A549 (cell line): Measurements from ENCODE around the gene SETD7. TPM values are rescaled to one million over a fixed set of nuclear protein-coding genes. Genes with fewer than 3 reads are reported as not detected.

ENCODE experiments used
- ATAC-seq, 2 experiments: fragments of 200-7000 bp in 1 of 2; fragments of >200 bp in 1 of 2; cut with Nextera tagmentation in 1 of 2; cut with Tn5 transposase in 1 of 2; 3 replicates each; pipeline versions ENCODE4 v1.8.0 to v1.9.1; 2018 to 2020; ENCODE audit warnings: mild to moderate bottlenecking in 1 of 2, moderate library complexity in 1 of 2
- CTCF ChIA-PET: fragments of 300-600 bp; sonication (Branson Sonifier 250); formaldehyde crosslinking; extraction: SDS; loops from one replicate; lab custom pipeline; 2021; ENCODE audit warnings: antibody characterized with exemption, inconsistent platforms; lab: Yijun Ruan, JAX
- POLR2A ChIA-PET: fragments of 350-600 bp; formaldehyde crosslinking; extraction: SDS; loops from one replicate; lab custom pipeline; 2021; ENCODE audit warnings: antibody characterized with exemption, inconsistent platforms; lab: Yijun Ruan, JAX
- DNase-seq, 2 experiments: peaks; one replicate each; pipeline versions ENCODE4 v3.0.0 to v3.0.0-alpha.2; 2011 to 2016; ENCODE audit warnings: low read depth in 1 of 2, low spot score in 1 of 2
- FAIRE-seq: peaks from 2 replicates; lab custom pipeline; 2011; peaks lifted over from hg19 to GRCh38; lab: Jason Lieb, UNC
- H3K27ac ChIP-seq, 2 experiments: fragments of >200 bp; sonication (Bioruptor Twin); formaldehyde crosslinking; 3 replicates each; pipeline ENCODE4 v1.5.1; 2016 to 2017
- H3K4me1 ChIP-seq: fragments of >200 bp; sonication (Bioruptor Twin); formaldehyde crosslinking; 3 replicates; pipeline ENCODE4 v1.6.1; 2016
- H3K4me2 ChIP-seq: fragments of >200 bp; sonication (Bioruptor Twin); formaldehyde crosslinking; 3 replicates; pipeline ENCODE4 v1.6.1; 2016
- H3K4me3 ChIP-seq: fragments of >200 bp; sonication (Bioruptor Twin); formaldehyde crosslinking; 3 replicates; pipeline ENCODE4 v1.5.1; 2016
- H3K9me3 ChIP-seq: fragments of >200 bp; sonication (Bioruptor Twin); formaldehyde crosslinking; 3 replicates; pipeline ENCODE4 v1.6.1; 2016
- CHD2 ChIP-seq: fragments of 150-350 bp; IDR thresholded peaks from 2 replicates; pipeline ENCODE4 v1.6.1; 2014; ENCODE audit warnings: low read length; ENCODE audit not compliant: partially characterized antibody
- CHD4 ChIP-seq: fragments of 200-600 bp; sonication (generic); IDR thresholded peaks from 2 replicates; pipeline ENCODE4 v1.6.1; 2016; ENCODE audit warnings: antibody characterized with exemption, mild to moderate bottlenecking, borderline replicate concordance
- E2F6 ChIP-seq: IDR thresholded peaks from 2 replicates; pipeline ENCODE4 v1.6.1; 2012; ENCODE audit warnings: low read depth, borderline replicate concordance
- ESRRA ChIP-seq: fragments of 150-350 bp; IDR thresholded peaks from 2 replicates; pipeline ENCODE4 v1.6.1; 2014; ENCODE audit warnings: mild to moderate bottlenecking, low read length, borderline replicate concordance
- GATA3 ChIP-seq: IDR thresholded peaks from 2 replicates; pipeline ENCODE4 v1.6.1; 2012; ENCODE audit warnings: borderline replicate concordance
- HEYL ChIP-seq: fragments of 250-450 bp; sonication (Bioruptor Pico); IDR thresholded peaks from 2 replicates; pipeline ENCODE4 v1.8.0; 2021; ENCODE audit warnings: mild to moderate bottlenecking, moderate library complexity
- HMGXB4 ChIP-seq: fragments of 250-450 bp; sonication (Bioruptor Pico); IDR thresholded peaks from 2 replicates; pipeline ENCODE4 v1.5.0; 2021; ENCODE audit warnings: mild to moderate bottlenecking, moderate library complexity, borderline replicate concordance
- HOXA7 ChIP-seq: fragments of 250-450 bp; sonication (Bioruptor Pico); IDR thresholded peaks from 2 replicates; pipeline ENCODE4 v1.5.0; 2020; ENCODE audit warnings: mild to moderate bottlenecking, moderate library complexity
- HOXB5 ChIP-seq: fragments of 250-450 bp; sonication (Bioruptor Pico); IDR thresholded peaks from 2 replicates; pipeline ENCODE4 v1.5.0; 2020; ENCODE audit warnings: mild to moderate bottlenecking, moderate library complexity
- JUN ChIP-seq, 2 experiments: fragments of >200 bp; sonication (Bioruptor Twin); formaldehyde crosslinking; IDR thresholded peaks; 2 replicates in 1 of 2; 3 replicates in 1 of 2; pipeline ENCODE4 v1.6.1; 2016 to 2017
- MAFK ChIP-seq: fragments of 450-650 bp; IDR thresholded peaks from 2 replicates; pipeline ENCODE4 v1.6.1; 2014; ENCODE audit not compliant: partially characterized antibody
- MYC ChIP-seq: IDR thresholded peaks from 2 replicates; pipeline ENCODE4 v1.6.1; 2012; ENCODE audit warnings: mild to moderate bottlenecking, inconsistent platforms, low read length, improper control_type of control experiment, borderline replicate concordance
- NFE2L2 ChIP-seq: fragments of 150-350 bp; conservative IDR thresholded peaks from 2 replicates; pipeline ENCODE4 v1.6.1; 2014; ENCODE audit warnings: low read length
- NPAS2 ChIP-seq: fragments of 250-450 bp; sonication (Bioruptor Pico); IDR thresholded peaks from 2 replicates; pipeline ENCODE4 v1.8.0; 2022; ENCODE audit warnings: mild to moderate bottlenecking, moderate library complexity, borderline replicate concordance
- POLR2A ChIP-seq: IDR thresholded peaks from 2 replicates; pipeline ENCODE4 v1.6.1; 2012; ENCODE audit warnings: mild to moderate bottlenecking, low read length
- POLR2AphosphoS2 ChIP-seq: conservative IDR thresholded peaks from 2 replicates; pipeline ENCODE4 v1.6.1; 2012; ENCODE audit warnings: low read length, improper control_type of control experiment, inconsistent platforms
- RARB ChIP-seq: fragments of 250-450 bp; sonication (Bioruptor Pico); IDR thresholded peaks from 2 replicates; pipeline ENCODE4 v1.8.0; 2021; ENCODE audit warnings: mild to moderate bottlenecking, moderate library complexity
- RCOR1 ChIP-seq: fragments of 150-350 bp; IDR thresholded peaks from 2 replicates; pipeline ENCODE4 v1.6.1; 2014; ENCODE audit warnings: antibody characterized with exemption, low read length, low read depth
- RFX5 ChIP-seq: fragments of 450-650 bp; IDR thresholded peaks from 2 replicates; pipeline ENCODE4 v1.7.1; 2014; ENCODE audit warnings: antibody characterized with exemption, mild to moderate bottlenecking, moderate library complexity
- RNF2 ChIP-seq: fragments of 200-600 bp; sonication (generic); IDR thresholded peaks from 2 replicates; pipeline ENCODE4 v1.6.1; 2016; ENCODE audit warnings: low read depth, mild to moderate bottlenecking, antibody characterized with exemption, moderate library complexity, borderline replicate concordance
- SREBF2 ChIP-seq: fragments of 450-650 bp; IDR thresholded peaks from 2 replicates; pipeline ENCODE4 v1.6.1; 2014; ENCODE audit warnings: mild to moderate bottlenecking, moderate library complexity
- ZC3H11A ChIP-seq: fragments of 450-650 bp; IDR thresholded peaks from 2 replicates; pipeline ENCODE4 v1.6.1; 2014; ENCODE audit warnings: antibody characterized with exemption, mild to moderate bottlenecking
- ZFP36 ChIP-seq: fragments of 450-650 bp; IDR thresholded peaks from 2 replicates; pipeline ENCODE4 v1.6.1; 2014; ENCODE audit warnings: borderline replicate concordance; ENCODE audit not compliant: partially characterized antibody
- WGBS: methylation state at CpG from one replicate; pipeline ENCODE4 v1.1.6; 2017; ENCODE audit errors: missing lambda C conversion rate; 5-methylcytosine and 5-hydroxymethylcytosine counted together
- polyA plus RNA-seq, 4 experiments: library from polyadenylated mRNA; depleted of rRNA in 3 of 4; stranded (reverse); fragments of >200 nt; fragmentation: RNase III in 1 of 4; extraction: RNeasy Plus Mini Kit Qiagen cat#74134 plus additional on column Dnase treatment in 1 of 4; gene quantifications; 2 replicates in 3 of 4; 3 replicates in 1 of 4; pipeline ENCODE4 v1.2.3, GENCODE V29; 2011 to 2017
- TF ChIP-seq, protein P1 (sequence below): fragments of 150-350 bp; IDR thresholded peaks from 2 replicates; pipeline ENCODE4 v1.6.1; 2014; ENCODE audit warnings: low read depth, mild to moderate bottlenecking, low read length
- TF ChIP-seq, protein P2 (sequence below): fragments of 450-650 bp; IDR thresholded peaks from 2 replicates; pipeline ENCODE4 v1.6.1; 2014; ENCODE audit warnings: antibody characterized with exemption
- TF ChIP-seq, protein P3 (sequence below): fragments of >200 bp; sonication (Bioruptor Twin); formaldehyde crosslinking; IDR thresholded peaks from 3 replicates; pipeline ENCODE4 v1.6.1; 2016

The SETD7 gene
- polyA plus RNA-seq, 2 of the 4 experiments (the other 2 are of a cell fraction), result 30.6 to 39.1 TPM

GRCh38 chr4:139585473-139585872 is 29.5 kb upstream of the SETD7 start:
- CTCF ChIA-PET, result interaction anchor here (1.4 to 2.6 kb wide), 3 partner anchors 16 to 67 kb away, joined by 3 to 11 read pairs (median 4); no protein-coding TSS in a partner anchor

DNA sequence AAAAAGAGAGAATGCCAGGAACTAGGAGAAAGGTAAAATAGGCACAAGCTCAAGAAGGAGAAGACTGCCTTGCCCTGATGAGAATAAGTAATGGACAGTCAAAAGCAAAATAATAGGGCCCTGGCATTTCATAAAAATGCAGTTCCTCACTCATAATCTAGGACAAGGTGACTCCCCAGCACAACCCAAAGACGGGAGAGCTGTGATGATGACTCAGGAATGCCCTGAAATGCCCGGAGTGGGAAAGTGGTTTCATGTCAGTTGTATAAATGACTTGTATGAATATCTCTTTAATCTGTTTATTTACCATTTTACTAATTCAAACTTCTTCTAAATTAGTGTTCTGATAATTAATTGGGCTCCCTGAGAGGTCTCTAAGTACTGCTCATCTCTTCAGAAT is 28.8 kb upstream of the SETD7 start:
- no peak for FAIRE-seq
- Histone ChIP-seq H3K4me2 (peak overlapping the region; percentile 51), H3K9me3 (no peaks in the 10 kb centered on the region), H3K27ac (peak overlapping the region in 1 of 2 experiments; percentile 46; a peak in 1 of 6 replicates), H3K4me3 (no peak overlapping the region), H3K4me1 (peaks cover 11% of the 10 kb centered on the region)
- ChIA-PET POLR2A (interaction anchor here (1.0 kb wide), 1 partner anchor 12 kb away, joined by 3 read pairs; no protein-coding TSS in a partner anchor), CTCF (interaction anchor here (0.7 to 2.6 kb wide), 5 partner anchors 13 to 440 kb away, joined by 3 to 11 read pairs (median 4); no protein-coding TSS in a partner anchor)
- 21% methylated on average over 2 of the region's 2 CpGs for WGBS
- TF ChIP-seq GATA3, result no peak
- TF ChIP-seq, protein P1, sequence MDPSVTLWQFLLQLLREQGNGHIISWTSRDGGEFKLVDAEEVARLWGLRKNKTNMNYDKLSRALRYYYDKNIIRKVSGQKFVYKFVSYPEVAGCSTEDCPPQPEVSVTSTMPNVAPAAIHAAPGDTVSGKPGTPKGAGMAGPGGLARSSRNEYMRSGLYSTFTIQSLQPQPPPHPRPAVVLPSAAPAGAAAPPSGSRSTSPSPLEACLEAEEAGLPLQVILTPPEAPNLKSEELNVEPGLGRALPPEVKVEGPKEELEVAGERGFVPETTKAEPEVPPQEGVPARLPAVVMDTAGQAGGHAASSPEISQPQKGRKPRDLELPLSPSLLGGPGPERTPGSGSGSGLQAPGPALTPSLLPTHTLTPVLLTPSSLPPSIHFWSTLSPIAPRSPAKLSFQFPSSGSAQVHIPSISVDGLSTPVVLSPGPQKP, result no peak
- DNase-seq, result no peak
- ATAC-seq, result peak; percentile 67 to 70; a peak in 5 of 6 replicates

More at GRCh38 chr4:139585473-139585872, 29.5 kb upstream of the SETD7 start:
- WGBS, result 79% methylated on average over 4 of the region's 4 CpGs
- FAIRE-seq, result no peak
- no peak overlapping the region; the same call in 2 of the 3 replicates for H3K4me2 ChIP-seq
- H3K9me3 ChIP-seq, result no peaks in the 10 kb centered on the region
- TF ChIP-seq HMGXB4 (CRISPR knock-in tag), result no peak
- no peak for TF ChIP-seq MAFK
- TF ChIP-seq CHD4, result no peak
- no peak for TF ChIP-seq POLR2AphosphoS2
- TF ChIP-seq ESRRA, result no peak
- TF ChIP-seq, protein P2, sequence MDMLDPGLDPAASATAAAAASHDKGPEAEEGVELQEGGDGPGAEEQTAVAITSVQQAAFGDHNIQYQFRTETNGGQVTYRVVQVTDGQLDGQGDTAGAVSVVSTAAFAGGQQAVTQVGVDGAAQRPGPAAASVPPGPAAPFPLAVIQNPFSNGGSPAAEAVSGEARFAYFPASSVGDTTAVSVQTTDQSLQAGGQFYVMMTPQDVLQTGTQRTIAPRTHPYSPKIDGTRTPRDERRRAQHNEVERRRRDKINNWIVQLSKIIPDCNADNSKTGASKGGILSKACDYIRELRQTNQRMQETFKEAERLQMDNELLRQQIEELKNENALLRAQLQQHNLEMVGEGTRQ, result no peak
- no peak for TF ChIP-seq JUN (IDR thresholded peaks at IDR 0.05)
- no peak for TF ChIP-seq POLR2A
- no peak for TF ChIP-seq MYC
- no peak for TF ChIP-seq HOXA7
- no peak for TF ChIP-seq RFX5
- no peak for TF ChIP-seq NFE2L2
- no peak for TF ChIP-seq HOXB5 (CRISPR knock-in tag)
- no peak for TF ChIP-seq ZC3H11A
- TF ChIP-seq ZFP36, result no peak
- no peak for TF ChIP-seq SREBF2
- H3K4me1 ChIP-seq, result peaks cover 11% of the 10 kb centered on the region
- POLR2A ChIA-PET, result interaction anchor here (1.0 kb wide), 1 partner anchor 11 kb away, joined by 3 read pairs; no protein-coding TSS in a partner anchor
- no peak; a peak in 1 of 6 replicates for ATAC-seq
- 0 out of 6 replicates have a peak overlapping the region, but pooled peaks of 1 of the 2 experiments have one; percentile 6 for H3K27ac ChIP-seq
- no peak for DNase-seq
- no peak overlapping the region for H3K4me3 ChIP-seq

DNA sequence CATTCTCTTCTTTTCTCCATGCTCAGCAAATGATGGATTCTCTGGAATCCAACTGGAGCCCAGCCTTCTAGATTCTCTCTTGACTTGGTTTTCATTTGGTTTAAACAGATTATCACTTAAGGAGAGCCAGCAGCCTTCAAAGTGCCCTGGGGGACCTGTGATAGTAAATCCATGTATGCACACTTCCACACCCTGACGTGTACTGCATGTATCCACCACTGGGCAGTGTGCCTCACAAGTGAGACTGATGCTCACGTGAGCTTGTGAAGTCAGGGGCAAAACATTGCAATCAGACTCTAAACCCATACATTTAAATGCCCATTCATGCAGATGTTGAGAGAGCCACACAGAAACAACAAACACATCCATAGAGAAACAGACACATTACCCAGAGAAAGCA is 28.0 kb upstream of the SETD7 start:
- POLR2A ChIA-PET, result no interaction called here
- no peaks in the 10 kb centered on the region for H3K9me3 ChIP-seq
- FAIRE-seq, result no peak
- peak; percentile 59 to 72; a peak in 3 of 6 replicates for ATAC-seq
- H3K4me2 ChIP-seq, result no peak overlapping the region; the same call in 2 of the 3 replicates
- no peak overlapping the region for H3K4me3 ChIP-seq
- peak overlapping the region in 1 of 2 experiments; percentile 21; a peak in 2 of 6 replicates for H3K27ac ChIP-seq
- H3K4me1 ChIP-seq, result peaks cover 11% of the 10 kb centered on the region
- CTCF ChIA-PET, result interaction anchor here (0.7 to 2.6 kb wide), 4 partner anchors 14 to 439 kb away, joined by 3 to 11 read pairs (median 4); no protein-coding TSS in a partner anchor
- DNase-seq, result no peak
- 73% methylated on average over 2 of the region's 2 CpGs for WGBS
- TF ChIP-seq NFE2L2 (no peak), RARB (CRISPR knock-in tag) (no peak), RCOR1 (no peak), E2F6 (no peak), HEYL (CRISPR knock-in tag) (no peak), RNF2 (no peak), CHD2 (no peak), NPAS2 (CRISPR knock-in tag) (no peak)
- TF ChIP-seq, protein P3, sequence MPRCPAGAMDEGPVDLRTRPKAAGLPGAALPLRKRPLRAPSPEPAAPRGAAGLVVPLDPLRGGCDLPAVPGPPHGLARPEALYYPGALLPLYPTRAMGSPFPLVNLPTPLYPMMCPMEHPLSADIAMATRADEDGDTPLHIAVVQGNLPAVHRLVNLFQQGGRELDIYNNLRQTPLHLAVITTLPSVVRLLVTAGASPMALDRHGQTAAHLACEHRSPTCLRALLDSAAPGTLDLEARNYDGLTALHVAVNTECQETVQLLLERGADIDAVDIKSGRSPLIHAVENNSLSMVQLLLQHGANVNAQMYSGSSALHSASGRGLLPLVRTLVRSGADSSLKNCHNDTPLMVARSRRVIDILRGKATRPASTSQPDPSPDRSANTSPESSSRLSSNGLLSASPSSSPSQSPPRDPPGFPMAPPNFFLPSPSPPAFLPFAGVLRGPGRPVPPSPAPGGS, result no peak
- TF ChIP-seq, protein P1, result no peak
